IMR-90 (cell line): ENCODE data around the gene GLCE. TPM values are rescaled to one million over a fixed set of nuclear protein-coding genes. Genes with fewer than 3 reads are reported as not detected.

Experiments
- ATAC-seq: fragments of 200-7000 bp; cut with Tn5 transposase; 2 replicates; pipeline ENCODE4 v1.9.1; 2020; ENCODE audit warnings: low read depth, mild to moderate bottlenecking, moderate library complexity
- BruUV-seq: library from RNA; stranded (reverse); fragments of 400-500 nt; replicated peaks from 2 replicates; lab custom pipeline; 2021; lab: Mats Ljungman, UMichigan
- CTCF ChIA-PET: fragments of 300-600 bp; formaldehyde crosslinking; extraction: SDS; loops from one replicate; lab custom pipeline; 2021; ENCODE audit warnings: antibody characterized with exemption; lab: Yijun Ruan, JAX
- POLR2A ChIA-PET: fragments of 300-600 bp; sonication (Branson Sonifier 250); formaldehyde crosslinking; loops from one replicate; lab custom pipeline; 2022; ENCODE audit warnings: antibody characterized with exemption; ENCODE audit not compliant: unreplicated experiment; lab: Charles Lee
- DNase-seq: peaks from one replicate; pipeline ENCODE4 v3.0.0; 2013
- H2AFZ ChIP-seq: replicated peaks from 2 replicates; pipeline ENCODE3; 2013; ENCODE audit warnings: low read length, mild to moderate bottlenecking; ENCODE audit not compliant: poor library complexity
- H2AK5ac ChIP-seq: 2 replicates; pipeline ENCODE4 v1.6.1; 2013; ENCODE audit warnings: low read depth, low read length, inconsistent platforms
- H2AK9ac ChIP-seq: replicated peaks from 2 replicates; pipeline ENCODE3; 2013; ENCODE audit warnings: mild to moderate bottlenecking, low read depth, low read length, moderate library complexity; ENCODE audit not compliant: poor library complexity
- H2BK120ac ChIP-seq: 2 replicates; pipeline ENCODE4 v1.6.1; 2013; ENCODE audit warnings: low read depth, low read length, inconsistent platforms
- H2BK15ac ChIP-seq: 3 replicates; pipeline ENCODE4 v1.6.1; 2013; ENCODE audit warnings: low read depth, low read length, inconsistent platforms
- H2BK20ac ChIP-seq: 2 replicates; pipeline ENCODE4 v1.6.1; 2013; ENCODE audit warnings: low read depth, mild to moderate bottlenecking, inconsistent platforms, low read length, moderate library complexity
- H2BK5ac ChIP-seq: 2 replicates; pipeline ENCODE4 v1.6.1; 2013; ENCODE audit warnings: mild to moderate bottlenecking, low read depth, low read length, inconsistent platforms; ENCODE audit not compliant: poor library complexity, severe bottlenecking
- H3K14ac ChIP-seq: replicated peaks from 2 replicates; pipeline ENCODE4 v1.6.1; 2013; ENCODE audit warnings: low read depth, low read length, inconsistent platforms
- H3K18ac ChIP-seq: 2 replicates; pipeline ENCODE4 v1.6.1; 2013; ENCODE audit warnings: low read depth, low read length, control low read depth
- H3K23ac ChIP-seq: 2 replicates; pipeline ENCODE4 v1.6.1; 2013; ENCODE audit warnings: low read depth, low read length, inconsistent platforms
- H3K27ac ChIP-seq: 2 replicates; pipeline ENCODE4 v1.5.1; 2013; ENCODE audit warnings: mild to moderate bottlenecking, control low read depth, low read length; ENCODE audit not compliant: insufficient read depth
- H3K27me3 ChIP-seq: 2 replicates; pipeline ENCODE4 v1.6.1; 2013; ENCODE audit warnings: low read length; ENCODE audit not compliant: control insufficient read depth, insufficient read depth
- H3K36me3 ChIP-seq: 2 replicates; pipeline ENCODE4 v1.6.1; 2013; ENCODE audit warnings: low read length, mixed read lengths; ENCODE audit not compliant: control insufficient read depth, insufficient read depth
- H3K4ac ChIP-seq: 2 replicates; pipeline ENCODE4 v1.6.1; 2013; ENCODE audit warnings: low read depth, low read length, inconsistent platforms
- H3K4me1 ChIP-seq: 2 replicates; pipeline ENCODE4 v1.6.1; 2013; ENCODE audit warnings: low read length, mixed read lengths; ENCODE audit not compliant: control insufficient read depth, insufficient read depth
- H3K4me2 ChIP-seq: 2 replicates; pipeline ENCODE4 v1.6.1; 2013; ENCODE audit warnings: low read depth, mild to moderate bottlenecking, control low read depth, low read length, moderate library complexity
- H3K4me3 ChIP-seq: 2 replicates; pipeline ENCODE4 v1.5.1; 2013; ENCODE audit warnings: low read depth, mild to moderate bottlenecking, control low read depth, low read length, moderate library complexity; ENCODE audit not compliant: insufficient read depth
- H3K56ac ChIP-seq: 2 replicates; pipeline ENCODE4 v1.6.1; 2013; ENCODE audit warnings: low read length, inconsistent platforms; ENCODE audit not compliant: insufficient read depth; ENCODE audit errors: extremely low read depth
- H3K79me1 ChIP-seq, 2 experiments: 2 replicates each; pipeline ENCODE4 v1.6.1; 2013; ENCODE audit warnings: low read length in 2 of 2, inconsistent platforms in 1 of 2, low read depth in 1 of 2
- H3K9ac ChIP-seq: 2 replicates; pipeline ENCODE4 v1.6.1; 2013; ENCODE audit warnings: low read depth, low read length, control low read depth
- H3K9me1 ChIP-seq: 2 replicates; pipeline ENCODE4 v1.6.1; 2013; ENCODE audit warnings: low read length, inconsistent platforms; ENCODE audit not compliant: insufficient read depth
- H3K9me3 ChIP-seq: 2 replicates; pipeline ENCODE4 v1.6.1; 2013; ENCODE audit warnings: low read length; ENCODE audit not compliant: control insufficient read depth, insufficient read depth
- H4K20me1 ChIP-seq: 2 replicates; pipeline ENCODE4 v1.6.1; 2013; ENCODE audit warnings: low read length, inconsistent platforms; ENCODE audit not compliant: insufficient read depth
- H4K5ac ChIP-seq: 2 replicates; pipeline ENCODE4 v1.6.1; 2013; ENCODE audit warnings: mild to moderate bottlenecking, low read depth, low read length, control low read depth
- H4K8ac ChIP-seq, 2 experiments: 2 replicates each; pipeline ENCODE4 v1.6.1; 2013; ENCODE audit warnings: low read depth in 2 of 2, low read length in 2 of 2, control low read depth in 1 of 2, inconsistent platforms in 1 of 2
- H4K91ac ChIP-seq: 2 replicates; pipeline ENCODE4 v1.6.1; 2013; ENCODE audit warnings: low read depth, low read length, inconsistent platforms; ENCODE audit not compliant: insufficient read depth
- BHLHE40 ChIP-seq: fragments of 150-350 bp; IDR thresholded peaks from 2 replicates; pipeline ENCODE4 v1.6.1; 2016; ENCODE audit warnings: mild to moderate bottlenecking, low read depth, low read length
- CEBPB ChIP-seq: IDR thresholded peaks from 2 replicates; pipeline ENCODE4 v1.6.1; 2012; ENCODE audit warnings: low read depth, low read length, improper control_type of control experiment
- CHD1 ChIP-seq: IDR thresholded peaks from 2 replicates; pipeline ENCODE4 v1.6.1; 2012; ENCODE audit warnings: low read depth, low read length, improper control_type of control experiment
- FOS ChIP-seq: fragments of 150-350 bp; IDR thresholded peaks from 2 replicates; pipeline ENCODE4 v1.6.1; 2016; ENCODE audit warnings: low read depth, low read length
- MAFK ChIP-seq: IDR thresholded peaks from 2 replicates; pipeline ENCODE4 v1.6.1; 2012; ENCODE audit warnings: low read depth, low read length, improper control_type of control experiment
- MAZ ChIP-seq: IDR thresholded peaks from 2 replicates; pipeline ENCODE4 v1.6.1; 2012; ENCODE audit warnings: low read depth, mild to moderate bottlenecking, low read length, improper control_type of control experiment, moderate library complexity, borderline replicate concordance
- MXI1 ChIP-seq: IDR thresholded peaks from 2 replicates; pipeline ENCODE4 v1.6.1; 2012; ENCODE audit warnings: low read depth, mild to moderate bottlenecking, low read length, moderate library complexity, borderline replicate concordance
- NFE2L2 ChIP-seq: fragments of 150-350 bp; IDR thresholded peaks from 2 replicates; pipeline ENCODE4 v1.6.1; 2016; ENCODE audit warnings: low read depth, mild to moderate bottlenecking, low read length
- POLR2A ChIP-seq: IDR thresholded peaks from 2 replicates; pipeline ENCODE4 v1.6.1; 2012; ENCODE audit warnings: mild to moderate bottlenecking, low read depth, low read length
- RAD21 ChIP-seq: IDR thresholded peaks from 2 replicates; pipeline ENCODE4 v1.6.1; 2012; ENCODE audit warnings: low read length, improper control_type of control experiment
- RCOR1 ChIP-seq: IDR thresholded peaks from 2 replicates; pipeline ENCODE4 v1.6.1; 2012; ENCODE audit warnings: mild to moderate bottlenecking, low read length, improper control_type of control experiment; ENCODE audit not compliant: insufficient replicate concordance
- RFX5 ChIP-seq: IDR thresholded peaks from 2 replicates; pipeline ENCODE4 v1.8.0; 2012; ENCODE audit warnings: low read depth, mild to moderate bottlenecking, low read length, moderate library complexity
- SMC3 ChIP-seq: fragments of 150-350 bp; IDR thresholded peaks from 2 replicates; pipeline ENCODE4 v1.6.1; 2016; ENCODE audit warnings: low read depth, mild to moderate bottlenecking, antibody characterized with exemption, low read length, moderate library complexity
- dilution Hi-C: fragments of 300-500 bp; cut with HindIII; formaldehyde crosslinking; loops from one replicate; pipeline ENCODE4 v1.14.3; 2018; ENCODE audit warnings: low sequenced_read_pairs; ENCODE audit not compliant: unreplicated experiment
- in situ Hi-C: fragments of 300-500 bp; cut with MboI; formaldehyde crosslinking; loops from 3 replicates; pipeline ENCODE4 v1.14.3; 2019; ENCODE audit warnings: low sequenced_read_pairs, inconsistent platforms, mixed read lengths
- intact Hi-C: fragments of 100-400 bp; cut with micrococcal nuclease; formaldehyde crosslinking; loops from 2 replicates; pipeline ENCODE4 v1.10.0; 2022
- polyA plus RNA-seq, 3 experiments: library from polyadenylated mRNA; depleted of rRNA; stranded (reverse); fragments of >200 nt; gene quantifications; 2 replicates each; pipeline ENCODE4 v1.2.3, GENCODE V29; 2012; ENCODE audit warnings: low replicate concordance in 1 of 3
- total RNA-seq: library from RNA; depleted of rRNA; stranded (reverse); fragments of >200 nt; gene quantifications from 2 replicates; pipeline ENCODE4 v1.2.3, GENCODE V29; 2012
- TF ChIP-seq, protein P1 (sequence below): fragments of 150-350 bp; IDR thresholded peaks from 2 replicates; pipeline ENCODE4 v1.6.1; 2016; ENCODE audit warnings: low read depth, mild to moderate bottlenecking, low read length, moderate library complexity, borderline replicate concordance
- TF ChIP-seq, protein P2 (sequence below): conservative IDR thresholded peaks from 2 replicates; pipeline ENCODE4 v1.5.1; 2012; ENCODE audit warnings: mild to moderate bottlenecking, low read depth, low read length, improper control_type of control experiment
- TF ChIP-seq, protein P3 (sequence below): fragments of 150-350 bp; IDR thresholded peaks from 2 replicates; pipeline ENCODE4 v1.6.1; 2017; ENCODE audit warnings: mild to moderate bottlenecking, antibody characterized with exemption, low read length, low read depth

GLCE gene
- total and polyA plus RNA-seq, 2 of the 4 experiments (the other 2 are of a cell fraction): 15.3 to 29.6 TPM

DNA sequence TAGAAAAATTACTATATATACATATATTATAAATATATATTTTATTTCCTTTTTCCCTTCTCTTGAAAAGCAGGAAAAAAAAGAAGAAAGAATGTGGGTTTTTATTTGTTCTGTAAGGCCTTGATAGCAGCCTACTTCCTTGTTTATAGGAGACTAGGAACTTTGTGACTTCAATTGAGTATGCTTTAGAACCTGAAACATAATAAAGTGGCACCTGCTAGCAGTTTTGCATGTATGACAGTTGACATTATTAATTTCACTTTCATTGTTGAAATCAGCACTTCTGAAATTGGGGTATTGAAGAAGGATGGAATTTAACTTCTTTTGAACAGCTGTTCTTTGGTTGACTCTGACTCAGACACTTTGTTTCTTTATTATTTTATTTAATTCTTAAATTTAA is 56.9 kb downstream of the GLCE start:
- ATAC-seq: no peak

More for the DNA sequence above, 56.9 kb downstream of the GLCE start:
- no peak overlapping the region for H3K14ac ChIP-seq
- H3K9ac ChIP-seq: no peak overlapping the region
- H4K8ac ChIP-seq: no peak overlapping the region
- H2BK5ac ChIP-seq: no peak overlapping the region
- H3K9me3 ChIP-seq: no peaks in the 10 kb centered on the region
- no peak overlapping the region for H2BK20ac ChIP-seq
- no peak for DNase-seq
- no peaks in the 10 kb centered on the region for H3K27me3 ChIP-seq
- TF ChIP-seq MAZ: no peak
- TF ChIP-seq RFX5: no peak
- TF ChIP-seq, protein P1, sequence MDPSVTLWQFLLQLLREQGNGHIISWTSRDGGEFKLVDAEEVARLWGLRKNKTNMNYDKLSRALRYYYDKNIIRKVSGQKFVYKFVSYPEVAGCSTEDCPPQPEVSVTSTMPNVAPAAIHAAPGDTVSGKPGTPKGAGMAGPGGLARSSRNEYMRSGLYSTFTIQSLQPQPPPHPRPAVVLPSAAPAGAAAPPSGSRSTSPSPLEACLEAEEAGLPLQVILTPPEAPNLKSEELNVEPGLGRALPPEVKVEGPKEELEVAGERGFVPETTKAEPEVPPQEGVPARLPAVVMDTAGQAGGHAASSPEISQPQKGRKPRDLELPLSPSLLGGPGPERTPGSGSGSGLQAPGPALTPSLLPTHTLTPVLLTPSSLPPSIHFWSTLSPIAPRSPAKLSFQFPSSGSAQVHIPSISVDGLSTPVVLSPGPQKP: no peak
- TF ChIP-seq SMC3: no peak
- no peak for TF ChIP-seq CHD1
- no peak for TF ChIP-seq MAFK
- no peak for TF ChIP-seq BHLHE40
- TF ChIP-seq RAD21: no peak
- TF ChIP-seq, protein P2, sequence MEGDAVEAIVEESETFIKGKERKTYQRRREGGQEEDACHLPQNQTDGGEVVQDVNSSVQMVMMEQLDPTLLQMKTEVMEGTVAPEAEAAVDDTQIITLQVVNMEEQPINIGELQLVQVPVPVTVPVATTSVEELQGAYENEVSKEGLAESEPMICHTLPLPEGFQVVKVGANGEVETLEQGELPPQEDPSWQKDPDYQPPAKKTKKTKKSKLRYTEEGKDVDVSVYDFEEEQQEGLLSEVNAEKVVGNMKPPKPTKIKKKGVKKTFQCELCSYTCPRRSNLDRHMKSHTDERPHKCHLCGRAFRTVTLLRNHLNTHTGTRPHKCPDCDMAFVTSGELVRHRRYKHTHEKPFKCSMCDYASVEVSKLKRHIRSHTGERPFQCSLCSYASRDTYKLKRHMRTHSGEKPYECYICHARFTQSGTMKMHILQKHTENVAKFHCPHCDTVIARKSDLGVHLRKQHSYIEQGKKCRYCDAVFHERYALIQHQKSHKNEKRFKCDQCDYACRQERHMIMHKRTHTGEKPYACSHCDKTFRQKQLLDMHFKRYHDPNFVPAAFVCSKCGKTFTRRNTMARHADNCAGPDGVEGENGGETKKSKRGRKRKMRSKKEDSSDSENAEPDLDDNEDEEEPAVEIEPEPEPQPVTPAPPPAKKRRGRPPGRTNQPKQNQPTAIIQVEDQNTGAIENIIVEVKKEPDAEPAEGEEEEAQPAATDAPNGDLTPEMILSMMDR: no peak
- no peak for TF ChIP-seq POLR2A
- TF ChIP-seq, protein P3, sequence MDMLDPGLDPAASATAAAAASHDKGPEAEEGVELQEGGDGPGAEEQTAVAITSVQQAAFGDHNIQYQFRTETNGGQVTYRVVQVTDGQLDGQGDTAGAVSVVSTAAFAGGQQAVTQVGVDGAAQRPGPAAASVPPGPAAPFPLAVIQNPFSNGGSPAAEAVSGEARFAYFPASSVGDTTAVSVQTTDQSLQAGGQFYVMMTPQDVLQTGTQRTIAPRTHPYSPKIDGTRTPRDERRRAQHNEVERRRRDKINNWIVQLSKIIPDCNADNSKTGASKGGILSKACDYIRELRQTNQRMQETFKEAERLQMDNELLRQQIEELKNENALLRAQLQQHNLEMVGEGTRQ: no peak
- TF ChIP-seq CEBPB: no peak
- TF ChIP-seq NFE2L2: no peak
- no peak for TF ChIP-seq MXI1
- no peak for TF ChIP-seq RCOR1
- no peak for TF ChIP-seq FOS
- H3K4me1 ChIP-seq: no peaks in the 10 kb centered on the region
- no peak overlapping the region for H3K4me3 ChIP-seq
- H2BK15ac ChIP-seq: no peak overlapping the region
- POLR2A ChIA-PET: no interaction called here
- no peak overlapping the region for H3K18ac ChIP-seq
- in situ Hi-C loops (no loop called here), dilution Hi-C loops (no loop called here), intact Hi-C loops (no loop called here)
- H3K36me3 ChIP-seq: no peaks in the 10 kb centered on the region
- H2BK120ac ChIP-seq: no peak overlapping the region
- no peak overlapping the region for H4K5ac ChIP-seq
- no peak overlapping the region for H3K56ac ChIP-seq
- H3K4me2 ChIP-seq: no peak overlapping the region
- H3K9me1 ChIP-seq: no peaks in the 10 kb centered on the region
- no peak overlapping the region for H3K4ac ChIP-seq
- H2AFZ ChIP-seq: no peak overlapping the region
- H2AK9ac ChIP-seq: no peak overlapping the region
- H4K20me1 ChIP-seq: no peaks in the 10 kb centered on the region
- no peak overlapping the region for H3K27ac ChIP-seq
- CTCF ChIA-PET: no interaction called here
- no peak overlapping the region for H2AK5ac ChIP-seq
- peaks cover 0 to 6% of the 10 kb centered on the region in 2 experiments; a peak in 3 of 4 replicates for H3K79me1 ChIP-seq
- no peak overlapping the region for H3K23ac ChIP-seq
- no peak overlapping the region for H4K91ac ChIP-seq
- no TSS peak for BruUV-seq
